Measurements from ENCODE around the gene SNCB.

The SNCB gene

DNA sequence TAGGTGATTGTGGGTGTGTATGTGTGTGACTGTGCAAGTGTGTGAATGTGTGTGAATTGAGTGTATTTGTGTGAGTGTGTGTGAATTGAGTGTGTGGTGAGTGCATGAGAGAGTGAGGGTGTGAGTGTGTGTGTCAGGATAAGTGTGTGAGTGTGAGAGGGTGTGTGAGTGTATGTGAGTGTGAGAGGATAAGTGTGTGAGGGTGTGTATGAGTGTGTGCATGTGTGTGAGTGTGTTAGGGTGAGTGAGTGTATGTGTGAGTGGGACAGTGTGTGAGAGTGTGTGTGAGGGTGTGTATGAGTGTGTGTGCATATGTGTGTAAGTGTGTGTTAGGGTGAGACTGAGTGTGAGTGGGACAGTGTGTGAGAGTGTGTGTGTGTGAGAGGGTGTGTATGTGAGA is 42.0 kb downstream of the SNCB start:
- no peak overlapping the region for H3K27ac ChIP-seq
- TF ChIP-seq ZFX (IDR thresholded peaks at IDR 0.05; ENCODE audit: borderline replicate concordance) (no peak), CTCF (IDR thresholded peaks at IDR 0.05) (no peak)

- no peak overlapping the region for H3K27ac ChIP-seq
- TF ChIP-seq CTCF (IDR thresholded peaks at IDR 0.05) = no peak
- no peak for TF ChIP-seq ZFX (IDR thresholded peaks at IDR 0.05; ENCODE audit: borderline replicate concordance)
Observed at GRCh38 chr5:176587398-176587797, 42.9 kb downstream of the SNCB start.

- H3K27ac ChIP-seq = no peak overlapping the region
- no peak for TF ChIP-seq ZFX (IDR thresholded peaks at IDR 0.05; ENCODE audit: borderline replicate concordance)
- no peak for TF ChIP-seq CTCF (IDR thresholded peaks at IDR 0.05)
Observed at GRCh38 chr5:176583076-176583475, 47.3 kb downstream of the SNCB start.

DNA sequence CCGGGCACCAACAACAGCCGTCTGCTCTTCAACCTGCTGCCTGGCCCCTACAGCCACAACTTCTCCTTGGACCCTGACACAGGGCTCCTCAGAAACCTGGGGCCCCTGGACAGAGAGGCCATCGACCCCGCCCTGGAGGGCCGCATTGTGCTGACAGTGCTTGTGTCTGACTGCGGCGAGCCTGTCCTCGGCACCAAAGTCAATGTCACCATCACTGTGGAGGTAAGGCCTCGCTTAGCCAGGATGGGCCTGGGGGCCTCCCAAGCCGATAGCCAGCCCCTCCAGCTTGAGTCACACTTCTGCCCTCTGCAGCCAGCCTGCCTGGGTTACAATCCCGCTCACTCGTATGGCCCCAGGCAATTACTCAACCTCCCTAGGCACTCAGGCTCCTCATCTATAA is 49.0 kb downstream of the SNCB start:
- H3K27ac ChIP-seq = no peak overlapping the region
- TF ChIP-seq CTCF (IDR thresholded peaks at IDR 0.05) (no peak), ZFX (IDR thresholded peaks at IDR 0.05; ENCODE audit: borderline replicate concordance) (no peak)

DNA sequence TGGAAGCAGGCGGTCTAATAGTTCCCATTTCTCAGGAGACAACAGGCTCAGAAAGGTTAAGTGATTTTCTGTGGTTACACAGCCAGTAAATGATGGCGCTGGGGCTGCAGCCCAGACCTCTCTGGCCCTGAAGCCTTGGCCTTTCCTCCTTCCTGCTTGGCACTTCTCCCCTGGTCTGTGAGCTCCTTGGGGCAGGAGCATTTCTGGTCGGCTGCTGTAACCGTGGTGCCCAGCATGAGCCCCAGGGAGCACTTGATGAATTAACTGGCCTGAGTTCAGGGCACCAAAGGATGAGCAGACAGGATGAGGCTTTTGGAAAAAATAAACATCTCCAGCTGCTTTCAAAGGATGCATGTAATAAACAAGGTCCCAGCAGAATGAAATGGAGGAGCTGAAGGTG is 51.0 kb downstream of the SNCB start:
- TF ChIP-seq ZFX (IDR thresholded peaks at IDR 0.05; ENCODE audit: borderline replicate concordance) = no peak
- TF ChIP-seq CTCF (IDR thresholded peaks at IDR 0.05) = no peak
- no peak overlapping the region for H3K27ac ChIP-seq

- TF ChIP-seq ZFX (IDR thresholded peaks at IDR 0.05; ENCODE audit: borderline replicate concordance) (no peak), CTCF (IDR thresholded peaks at IDR 0.05) (peak; percentile 78)
- no peak overlapping the region for H3K27ac ChIP-seq
Observed at GRCh38 chr5:176578391-176578808, 51.9 kb downstream of the SNCB start.

- TF ChIP-seq ZFX (IDR thresholded peaks at IDR 0.05; ENCODE audit: borderline replicate concordance) (no peak), CTCF (IDR thresholded peaks at IDR 0.05) (no peak)
Observed at GRCh38 chr5:176577312-176578176, 52.8 kb downstream of the SNCB start.

More at GRCh38 chr5:176577312-176578176, 52.8 kb downstream of the SNCB start:
- no peak overlapping the region for H3K27ac ChIP-seq

Data from 22Rv1 (cell line).